Measurements from ENCODE around the gene CD58. TPM values are rescaled to one million over a fixed set of nuclear protein-coding genes. Genes with fewer than 3 reads are reported as not detected.
A peak's percentile ranks its signal among the peaks of the same experiment; 100 is the strongest.
"Not testable (repeated sequence)": the region's sequence is repeated elsewhere in the genome, so short reads cannot be mapped to it uniquely, and the experiment has no call there.

CD58 gene
- polyA plus RNA-seq, 1 donor (not counting 4 experiments of a cell fraction or from before 2014, with no cell fraction given) = 38.6 TPM

DNA sequence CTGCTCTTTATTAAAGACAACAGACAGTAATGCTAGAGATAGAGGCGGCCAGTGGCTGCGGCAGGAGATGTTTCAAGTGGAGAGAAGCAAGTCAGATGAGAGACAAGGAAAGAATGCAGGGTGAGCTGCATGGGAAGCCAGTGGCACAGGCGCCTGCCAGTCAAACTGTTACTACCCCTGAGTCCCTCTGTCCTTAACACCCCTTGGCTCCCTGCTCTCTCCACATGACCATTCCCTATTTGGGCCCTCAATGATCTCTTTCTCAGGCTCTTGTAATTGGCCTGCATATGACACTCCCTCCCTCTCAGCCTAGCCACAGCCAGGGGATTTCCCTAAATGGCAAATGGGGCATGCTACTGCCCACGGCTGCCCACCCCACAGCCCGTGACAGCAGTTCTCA is 22.6 kb upstream of the CD58 start:
- FAIRE-seq; H3K79me2 ChIP-seq (ENCODE audit: control insufficient read depth, insufficient read depth, low read length); H3K27ac ChIP-seq (ENCODE audit: control insufficient read depth, insufficient read depth, low read length); dilution Hi-C loops (cut with MboI; ENCODE audit: extremely low pct_ligation_motif_present, low sequenced_read_pairs); H3K9ac ChIP-seq (ENCODE audit: control insufficient read depth, extremely low read depth, insufficient read depth, low read length); H2AFZ ChIP-seq (ENCODE audit: control insufficient read depth, low read length); H3K4me2 ChIP-seq (ENCODE audit: control insufficient read depth, extremely low read depth, insufficient read depth, low read depth, low read length); H3K27me3 ChIP-seq (ENCODE audit: control insufficient read depth, extremely low read depth, insufficient read depth, low read length); H3K36me3 ChIP-seq (ENCODE audit: control insufficient read depth in 2 of 2, extremely low read depth in 1 of 2, insufficient read depth in 2 of 2, low read length in 2 of 2); H3K4me3 ChIP-seq (ENCODE audit: control insufficient read depth in 2 of 3, extremely low read depth in 1 of 3, insufficient read depth in 2 of 3, low read depth in 1 of 3, low read length in 3 of 3); H3K9me3 ChIP-seq (ENCODE audit: control insufficient read depth, low read depth, low read length); H3K9me1 ChIP-seq (ENCODE audit: control insufficient read depth, extremely low read depth, insufficient read depth, low read length); DNase-seq (ENCODE audit: low read depth, low spot score); H4K20me1 ChIP-seq (ENCODE audit: control insufficient read depth, extremely low read depth, insufficient read depth, low read length): not testable (repeated sequence)
- H3K4me1 ChIP-seq (ENCODE audit: control insufficient read depth, extremely low read depth, insufficient read depth, low read length) = peaks cover 13% of the 10 kb centered on the region

DNA sequence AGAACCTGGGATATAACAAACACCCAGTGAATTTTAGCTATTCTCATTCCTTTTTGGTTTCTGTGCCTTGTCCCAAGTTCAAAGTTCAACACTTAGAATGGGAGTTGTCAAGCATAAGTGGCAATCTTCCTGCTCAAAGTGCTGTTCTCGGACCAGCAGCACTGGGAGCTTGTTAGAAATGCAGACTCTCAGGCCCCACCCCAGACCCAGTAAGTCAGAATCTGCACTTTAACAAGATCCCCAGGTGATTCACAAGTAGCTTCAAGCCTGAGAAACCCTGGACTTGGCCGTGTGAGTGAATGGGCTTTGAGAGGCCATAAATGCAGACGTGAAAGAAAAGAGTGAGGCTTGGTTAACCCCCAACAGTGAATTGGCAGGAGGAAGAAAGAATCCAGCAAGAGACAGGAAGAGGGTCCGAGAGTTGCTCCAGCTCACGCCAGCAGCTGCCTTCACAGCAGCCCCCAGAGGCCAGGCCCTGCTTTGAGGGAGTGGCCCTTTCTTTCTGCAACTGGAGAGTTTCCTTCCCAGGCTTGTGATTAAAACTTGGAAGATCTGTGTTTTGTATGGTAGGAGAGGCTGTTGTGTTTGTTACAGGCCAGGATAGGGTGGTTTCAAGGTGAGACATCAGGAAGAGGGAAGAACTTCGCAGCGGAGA is 21.3 kb upstream of the CD58 start:
- H3K4me2 ChIP-seq (ENCODE audit: control insufficient read depth, extremely low read depth, insufficient read depth, low read depth, low read length); H3K27me3 ChIP-seq (ENCODE audit: control insufficient read depth, extremely low read depth, insufficient read depth, low read length); dilution Hi-C loops (cut with MboI; ENCODE audit: extremely low pct_ligation_motif_present, low sequenced_read_pairs); H3K9me3 ChIP-seq (ENCODE audit: control insufficient read depth, low read depth, low read length); H2AFZ ChIP-seq (ENCODE audit: control insufficient read depth, low read length); H3K4me3 ChIP-seq (ENCODE audit: control insufficient read depth in 2 of 3, extremely low read depth in 1 of 3, insufficient read depth in 2 of 3, low read depth in 1 of 3, low read length in 3 of 3); H3K27ac ChIP-seq (ENCODE audit: control insufficient read depth, insufficient read depth, low read length); DNase-seq (ENCODE audit: low read depth, low spot score); H4K20me1 ChIP-seq (ENCODE audit: control insufficient read depth, extremely low read depth, insufficient read depth, low read length); H3K9ac ChIP-seq (ENCODE audit: control insufficient read depth, extremely low read depth, insufficient read depth, low read length); H3K9me1 ChIP-seq (ENCODE audit: control insufficient read depth, extremely low read depth, insufficient read depth, low read length); H3K79me2 ChIP-seq (ENCODE audit: control insufficient read depth, insufficient read depth, low read length); H3K36me3 ChIP-seq (ENCODE audit: control insufficient read depth in 2 of 2, extremely low read depth in 1 of 2, insufficient read depth in 2 of 2, low read length in 2 of 2); FAIRE-seq: not testable (repeated sequence)
- peaks cover 13% of the 10 kb centered on the region for H3K4me1 ChIP-seq (ENCODE audit: control insufficient read depth, extremely low read depth, insufficient read depth, low read length)

DNA sequence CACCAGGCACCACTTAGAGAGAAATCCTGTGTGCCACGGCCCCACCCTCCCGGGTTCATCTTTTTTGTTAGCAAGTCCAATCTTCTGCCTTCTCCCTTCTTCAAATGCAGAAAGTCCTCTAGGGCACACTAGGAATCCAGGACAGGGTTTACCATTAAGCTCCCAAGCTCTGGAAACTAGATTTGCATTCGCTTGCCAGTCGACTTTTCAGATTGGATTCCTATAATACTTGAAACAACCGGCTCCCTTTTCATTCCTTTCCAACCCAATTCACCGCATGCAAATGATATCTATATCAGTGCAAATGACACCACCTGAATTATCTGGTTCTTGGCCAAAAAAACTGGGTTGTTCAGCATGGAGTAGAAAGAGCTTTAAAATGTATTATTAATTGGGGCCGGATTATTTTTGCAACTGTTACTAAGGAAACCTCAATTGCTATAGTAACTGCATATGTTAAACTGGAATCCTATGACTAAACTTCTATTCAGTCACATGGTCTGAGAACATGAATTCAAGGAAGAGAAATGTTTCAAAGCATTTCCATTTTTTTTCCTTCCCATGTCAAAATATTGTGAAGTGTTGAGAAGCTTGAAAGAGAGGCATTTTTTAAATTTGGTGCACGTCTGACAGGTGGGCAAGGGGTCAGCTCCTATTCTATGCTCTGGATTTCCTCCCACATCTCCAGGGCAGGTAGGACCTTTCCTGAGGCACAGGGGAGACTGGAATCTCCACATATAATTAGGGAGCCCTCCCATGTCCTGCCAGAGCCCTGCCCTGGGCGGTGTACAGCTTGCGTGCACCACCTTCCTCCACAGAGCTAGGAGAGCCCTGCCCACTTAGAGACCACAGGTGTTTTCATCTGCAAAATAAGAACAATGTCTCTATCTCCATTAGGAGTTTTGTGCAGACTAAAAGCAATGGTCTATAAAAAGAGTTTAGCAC is 20.5 kb upstream of the CD58 start:
- FAIRE-seq; H3K27me3 ChIP-seq (ENCODE audit: control insufficient read depth, extremely low read depth, insufficient read depth, low read length); H3K36me3 ChIP-seq (ENCODE audit: control insufficient read depth in 2 of 2, extremely low read depth in 1 of 2, insufficient read depth in 2 of 2, low read length in 2 of 2); H4K20me1 ChIP-seq (ENCODE audit: control insufficient read depth, extremely low read depth, insufficient read depth, low read length); H3K9me1 ChIP-seq (ENCODE audit: control insufficient read depth, extremely low read depth, insufficient read depth, low read length); H3K79me2 ChIP-seq (ENCODE audit: control insufficient read depth, insufficient read depth, low read length); H3K4me3 ChIP-seq (ENCODE audit: control insufficient read depth in 2 of 3, extremely low read depth in 1 of 3, insufficient read depth in 2 of 3, low read depth in 1 of 3, low read length in 3 of 3); DNase-seq (ENCODE audit: low read depth, low spot score); H3K9me3 ChIP-seq (ENCODE audit: control insufficient read depth, low read depth, low read length); H3K27ac ChIP-seq (ENCODE audit: control insufficient read depth, insufficient read depth, low read length); H2AFZ ChIP-seq (ENCODE audit: control insufficient read depth, low read length); H3K4me2 ChIP-seq (ENCODE audit: control insufficient read depth, extremely low read depth, insufficient read depth, low read depth, low read length); dilution Hi-C loops (cut with MboI; ENCODE audit: extremely low pct_ligation_motif_present, low sequenced_read_pairs); H3K9ac ChIP-seq (ENCODE audit: control insufficient read depth, extremely low read depth, insufficient read depth, low read length): not testable (repeated sequence)
- peaks cover 13% of the 10 kb centered on the region for H3K4me1 ChIP-seq (ENCODE audit: control insufficient read depth, extremely low read depth, insufficient read depth, low read length)

DNA sequence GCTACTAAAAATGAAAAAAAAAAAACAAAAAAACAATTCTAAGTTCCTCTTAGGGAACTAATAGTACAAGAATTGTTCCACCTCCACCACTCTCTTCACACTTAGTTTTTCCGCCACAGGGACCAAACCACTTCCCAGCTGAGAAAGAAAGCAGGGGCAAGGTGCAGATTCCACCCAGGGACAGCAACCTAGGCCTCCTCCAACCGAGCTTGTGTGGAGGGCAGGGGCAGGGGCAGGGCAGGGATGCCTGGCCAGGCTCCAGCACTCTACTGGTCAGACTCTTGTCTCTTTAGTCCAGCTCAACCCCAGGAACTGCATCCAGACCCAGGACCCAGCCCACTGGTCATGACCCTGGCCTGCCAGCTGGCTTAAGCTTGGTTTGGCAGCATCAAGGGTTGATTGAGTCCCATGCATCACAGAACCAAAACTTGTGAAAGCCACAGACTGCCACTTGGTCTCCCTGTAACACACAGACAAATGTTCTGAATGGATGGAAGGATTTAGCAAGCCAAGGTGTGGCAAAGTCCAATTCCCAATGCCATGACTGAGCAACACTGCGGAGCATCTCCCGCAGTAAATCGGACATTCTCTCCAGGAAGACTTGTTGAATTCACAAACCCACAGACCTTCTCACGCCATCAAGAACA is 19.7 kb upstream of the CD58 start:
- H3K4me1 ChIP-seq (ENCODE audit: control insufficient read depth, extremely low read depth, insufficient read depth, low read length) = peaks cover 13% of the 10 kb centered on the region
- not testable (repeated sequence) for H3K27ac ChIP-seq (ENCODE audit: control insufficient read depth, insufficient read depth, low read length); H3K4me2 ChIP-seq (ENCODE audit: control insufficient read depth, extremely low read depth, insufficient read depth, low read depth, low read length)

More for the DNA sequence above, 19.7 kb upstream of the CD58 start:
- H3K9ac ChIP-seq (ENCODE audit: control insufficient read depth, extremely low read depth, insufficient read depth, low read length); H2AFZ ChIP-seq (ENCODE audit: control insufficient read depth, low read length); H4K20me1 ChIP-seq (ENCODE audit: control insufficient read depth, extremely low read depth, insufficient read depth, low read length); H3K79me2 ChIP-seq (ENCODE audit: control insufficient read depth, insufficient read depth, low read length); H3K4me3 ChIP-seq (ENCODE audit: control insufficient read depth in 2 of 3, extremely low read depth in 1 of 3, insufficient read depth in 2 of 3, low read depth in 1 of 3, low read length in 3 of 3); dilution Hi-C loops (cut with MboI; ENCODE audit: extremely low pct_ligation_motif_present, low sequenced_read_pairs); H3K9me3 ChIP-seq (ENCODE audit: control insufficient read depth, low read depth, low read length); H3K27me3 ChIP-seq (ENCODE audit: control insufficient read depth, extremely low read depth, insufficient read depth, low read length); DNase-seq (ENCODE audit: low read depth, low spot score); H3K36me3 ChIP-seq (ENCODE audit: control insufficient read depth in 2 of 2, extremely low read depth in 1 of 2, insufficient read depth in 2 of 2, low read length in 2 of 2); H3K9me1 ChIP-seq (ENCODE audit: control insufficient read depth, extremely low read depth, insufficient read depth, low read length): not testable (repeated sequence)
- FAIRE-seq = peak; percentile 67

Measured in keratinocyte (primary cell).